T-helper 2 cell treated with Interferon-gamma antibody and Interleukin-4, amounts not matched to agents 5 μg/mL and 100 μg/mL, for 36 hours (primary cell): ENCODE measurements around the gene INCENP.

ENCODE experiments used
- DNase-seq: peaks from one replicate; pipeline ENCODE4 v3.0.0; 2021; ENCODE audit warnings: low spot score
- H3K27ac Mint-ChIP-seq: one replicate; pipeline ENCODE4 v1.8.0; 2021; ENCODE audit warnings: mild to moderate bottlenecking, mixed read lengths
- H3K27me3 Mint-ChIP-seq: one replicate; pipeline ENCODE4 v1.8.0; 2021; ENCODE audit warnings: low read depth, mixed read lengths
- H3K36me3 Mint-ChIP-seq: one replicate; pipeline ENCODE4 v1.8.0; 2021; ENCODE audit warnings: low read depth, mixed read lengths
- H3K4me1 Mint-ChIP-seq: one replicate; pipeline ENCODE4 v1.8.0; 2021; ENCODE audit warnings: low read depth, mixed read lengths
- H3K4me3 Mint-ChIP-seq: one replicate; pipeline ENCODE4 v1.8.0; 2022; ENCODE audit warnings: mild to moderate bottlenecking, moderate library complexity, mixed read lengths
- H3K9me3 Mint-ChIP-seq: one replicate; pipeline ENCODE4 v1.8.0; 2021; ENCODE audit warnings: mixed read lengths

The INCENP gene

DNA sequence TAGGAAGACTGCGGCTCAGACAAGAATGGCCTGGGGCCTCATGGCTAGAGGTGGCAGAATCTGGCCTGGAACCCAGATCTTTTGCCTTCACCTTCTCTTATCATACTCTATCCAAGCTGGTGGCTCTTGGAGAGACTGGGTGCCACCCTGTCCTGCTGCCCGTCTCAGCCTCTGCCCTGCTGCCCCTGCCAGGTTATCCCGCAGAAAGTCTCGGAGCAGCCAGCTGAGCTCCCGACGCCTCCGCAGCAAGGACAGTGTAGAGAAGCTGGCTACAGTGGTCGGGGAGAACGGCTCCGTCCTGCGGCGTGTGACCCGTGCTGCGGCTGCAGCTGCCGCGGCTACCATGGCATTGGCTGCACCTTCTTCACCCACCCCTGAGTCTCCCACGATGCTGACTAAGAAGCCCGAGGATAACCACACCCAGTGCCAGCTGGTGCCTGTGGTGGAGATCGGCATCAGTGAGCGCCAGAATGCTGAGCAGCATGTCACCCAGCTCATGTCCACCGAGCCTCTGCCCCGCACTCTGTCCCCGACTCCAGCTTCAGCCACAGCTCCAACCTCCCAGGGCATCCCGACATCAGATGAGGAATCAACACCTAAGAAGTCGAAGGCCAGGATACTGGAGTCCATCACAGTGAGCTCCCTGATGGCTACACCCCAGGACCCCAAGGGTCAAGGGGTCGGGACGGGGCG lies 5.9 kb downstream of the INCENP start:
- DNase-seq = no peak
- Mint-ChIP-seq H3K4me3 (no peak overlapping the region), H3K9me3 (no peaks in the 10 kb centered on the region), H3K27ac (no peak overlapping the region), H3K27me3 (no peaks in the 10 kb centered on the region), H3K36me3 (peaks cover 55% of the 10 kb centered on the region), H3K4me1 (peaks cover 32% of the 10 kb centered on the region)

DNA sequence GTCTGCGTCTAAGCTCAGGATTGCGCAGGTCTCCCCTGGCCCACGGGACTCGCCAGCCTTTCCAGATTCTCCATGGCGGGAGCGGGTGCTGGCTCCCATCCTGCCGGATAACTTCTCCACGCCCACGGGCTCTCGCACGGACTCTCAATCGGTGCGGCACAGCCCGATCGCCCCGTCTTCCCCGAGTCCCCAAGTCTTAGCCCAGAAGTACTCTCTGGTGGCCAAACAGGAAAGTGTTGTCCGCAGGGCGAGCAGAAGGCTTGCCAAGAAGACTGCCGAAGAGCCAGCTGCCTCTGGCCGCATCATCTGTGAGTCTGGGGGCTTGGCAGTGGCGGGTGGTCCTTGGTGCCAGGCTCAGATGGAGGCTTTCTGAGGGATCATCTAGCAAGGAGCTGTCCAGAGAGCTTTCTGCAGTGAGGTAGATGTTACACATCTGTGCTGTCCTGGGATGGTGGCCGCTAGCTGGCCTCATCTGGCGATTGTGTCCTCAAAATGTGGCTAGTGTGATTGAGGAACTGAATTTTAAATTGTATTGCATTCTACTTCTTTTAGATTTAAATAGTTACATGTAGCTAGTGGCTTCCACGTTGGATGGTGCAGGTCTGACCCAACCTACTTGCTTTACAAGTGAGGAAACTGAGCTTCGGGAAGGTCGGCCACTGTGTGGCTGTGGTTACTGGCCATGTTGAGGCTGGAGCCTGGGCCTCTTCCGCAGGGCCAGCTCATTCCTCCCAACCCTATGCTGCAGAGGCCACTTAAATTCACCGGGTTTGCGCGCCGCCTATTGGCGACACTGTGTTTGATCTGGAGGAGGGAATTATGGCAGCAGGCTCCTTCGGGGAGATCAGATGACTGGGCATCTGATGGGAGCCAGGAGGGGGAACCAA lies 6.7 kb downstream of the INCENP start:
- no peaks in the 10 kb centered on the region for H3K27me3 Mint-ChIP-seq
- peaks cover 53% of the 10 kb centered on the region for H3K36me3 Mint-ChIP-seq
- no peak for DNase-seq
- H3K9me3 Mint-ChIP-seq = no peaks in the 10 kb centered on the region
- no peak overlapping the region for H3K27ac Mint-ChIP-seq
- peaks cover 26% of the 10 kb centered on the region for H3K4me1 Mint-ChIP-seq
- no peak overlapping the region for H3K4me3 Mint-ChIP-seq

DNA sequence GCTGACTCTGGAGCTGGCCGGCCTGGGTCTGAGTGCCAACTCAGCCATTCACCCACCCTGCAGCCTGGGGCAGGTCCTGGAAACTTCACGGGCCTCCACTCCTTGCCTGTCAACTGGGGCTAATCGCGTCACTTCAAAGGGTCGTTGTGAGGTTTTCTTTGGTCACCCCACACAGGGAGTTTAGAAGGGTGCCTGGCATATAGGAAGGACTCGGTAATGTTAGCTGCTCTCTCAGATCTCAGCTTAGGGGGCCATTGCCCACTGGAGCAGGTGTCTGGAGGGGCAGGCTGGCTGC lies 7.3 kb downstream of the INCENP start:
- Mint-ChIP-seq H3K4me3 (no peak overlapping the region), H3K27ac (no peak overlapping the region), H3K9me3 (no peaks in the 10 kb centered on the region), H3K36me3 (peaks cover 50% of the 10 kb centered on the region), H3K27me3 (no peaks in the 10 kb centered on the region), H3K4me1 (peaks cover 20% of the 10 kb centered on the region)
- no peak for DNase-seq

DNA sequence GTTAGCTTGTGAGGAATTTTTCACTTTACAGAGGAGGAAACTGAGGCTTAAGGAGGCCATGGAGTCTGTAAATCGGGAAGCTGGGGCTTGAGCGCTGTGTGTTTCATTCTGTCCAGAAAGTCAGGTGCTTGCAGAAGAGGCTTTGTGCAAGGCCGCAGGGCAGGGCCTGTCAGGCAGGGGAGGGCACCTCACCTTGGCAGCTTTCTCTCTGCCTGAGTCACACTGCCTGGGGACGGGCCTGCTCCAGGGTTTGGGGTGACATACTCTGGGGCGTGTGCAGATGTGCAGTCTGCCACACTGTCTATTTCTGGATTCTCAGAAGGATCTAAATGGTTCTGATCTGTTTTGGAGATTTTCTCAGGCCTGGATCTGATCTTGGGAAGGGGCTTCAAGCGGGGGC lies 8.4 kb downstream of the INCENP start:
- no peaks in the 10 kb centered on the region for H3K9me3 Mint-ChIP-seq

DNA sequence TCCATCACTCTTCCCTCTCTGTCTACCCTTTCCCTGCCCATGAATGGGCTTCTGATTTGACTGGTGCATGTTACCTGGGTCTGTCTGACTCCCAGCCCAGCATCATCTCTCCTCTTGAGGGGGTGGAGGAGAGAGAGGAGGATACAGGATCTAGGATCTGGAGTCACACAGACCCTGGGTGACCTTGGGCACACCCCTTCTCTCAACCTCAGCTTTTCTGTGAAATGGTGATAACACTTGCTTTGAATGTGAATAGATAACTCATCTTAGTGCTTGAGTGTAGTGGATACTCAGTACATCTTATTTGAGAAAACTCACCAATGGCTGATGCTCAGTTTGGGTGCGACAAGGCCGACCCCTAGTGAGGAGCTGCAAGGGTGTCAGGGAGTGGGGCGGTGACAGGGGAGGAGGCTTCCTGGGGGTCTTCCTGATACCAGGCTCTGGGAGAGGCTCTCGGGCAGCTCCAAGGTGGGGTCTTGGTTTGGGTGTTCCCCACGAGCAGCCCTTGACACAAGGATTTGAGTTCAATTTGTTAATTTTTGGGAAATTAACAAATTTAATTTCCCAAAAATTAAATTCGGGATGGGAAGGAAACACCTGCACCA lies 9.0 kb downstream of the INCENP start:
- Mint-ChIP-seq H3K4me1 (peaks cover 13% of the 10 kb centered on the region), H3K4me3 (no peak overlapping the region), H3K27me3 (no peaks in the 10 kb centered on the region), H3K36me3 (peaks cover 50% of the 10 kb centered on the region), H3K27ac (peak overlapping the region; percentile 39), H3K9me3 (no peaks in the 10 kb centered on the region)
- DNase-seq = no peak

More for the DNA sequence above, 8.4 kb downstream of the INCENP start:
- Mint-ChIP-seq H3K36me3 (peaks cover 54% of the 10 kb centered on the region), H3K4me1 (peaks cover 16% of the 10 kb centered on the region), H3K27me3 (no peaks in the 10 kb centered on the region), H3K27ac (peak overlapping the region; percentile 39), H3K4me3 (no peak overlapping the region)
- no peak for DNase-seq

DNA sequence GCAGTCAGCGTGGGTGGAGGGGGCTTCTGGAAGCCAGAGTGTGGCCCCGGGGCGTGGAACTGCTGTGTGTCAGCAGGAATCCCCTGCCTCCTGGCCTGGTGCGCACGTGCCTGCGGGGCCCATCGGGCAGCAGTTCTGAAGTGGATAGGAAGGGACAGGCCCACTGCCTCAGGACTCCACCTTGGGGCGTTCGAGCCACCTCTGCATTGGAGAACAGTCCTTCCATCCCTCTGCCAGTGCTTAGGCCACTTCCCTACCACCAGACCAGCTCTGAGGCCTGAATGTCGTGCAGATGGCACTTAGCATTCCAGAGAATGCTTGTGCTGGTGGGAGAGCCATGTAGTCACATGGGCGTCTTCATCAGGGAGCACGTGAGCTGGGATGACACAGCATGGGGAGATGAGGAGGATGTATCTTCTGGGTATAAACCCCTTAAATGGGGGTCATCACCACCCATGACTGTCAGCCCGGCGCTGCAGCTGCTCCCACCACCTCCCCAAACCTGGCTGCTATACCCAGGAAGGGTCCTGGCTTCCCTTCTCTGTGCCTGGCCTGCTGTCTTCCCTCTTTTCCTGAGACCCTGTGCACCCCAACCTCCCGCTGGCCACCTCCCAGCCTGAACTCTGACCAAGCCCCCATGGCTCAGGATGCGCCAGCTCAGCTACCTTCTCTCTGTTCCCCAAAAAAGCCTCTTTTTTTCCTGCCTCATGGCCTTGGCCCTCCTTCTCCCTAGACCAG lies 9.7 kb downstream of the INCENP start:
- Mint-ChIP-seq H3K27me3 (no peaks in the 10 kb centered on the region), H3K4me1 (peaks cover 13% of the 10 kb centered on the region), H3K9me3 (no peaks in the 10 kb centered on the region), H3K27ac (no peak overlapping the region), H3K4me3 (no peak overlapping the region), H3K36me3 (peaks cover 43% of the 10 kb centered on the region)
- DNase-seq = no peak

DNA sequence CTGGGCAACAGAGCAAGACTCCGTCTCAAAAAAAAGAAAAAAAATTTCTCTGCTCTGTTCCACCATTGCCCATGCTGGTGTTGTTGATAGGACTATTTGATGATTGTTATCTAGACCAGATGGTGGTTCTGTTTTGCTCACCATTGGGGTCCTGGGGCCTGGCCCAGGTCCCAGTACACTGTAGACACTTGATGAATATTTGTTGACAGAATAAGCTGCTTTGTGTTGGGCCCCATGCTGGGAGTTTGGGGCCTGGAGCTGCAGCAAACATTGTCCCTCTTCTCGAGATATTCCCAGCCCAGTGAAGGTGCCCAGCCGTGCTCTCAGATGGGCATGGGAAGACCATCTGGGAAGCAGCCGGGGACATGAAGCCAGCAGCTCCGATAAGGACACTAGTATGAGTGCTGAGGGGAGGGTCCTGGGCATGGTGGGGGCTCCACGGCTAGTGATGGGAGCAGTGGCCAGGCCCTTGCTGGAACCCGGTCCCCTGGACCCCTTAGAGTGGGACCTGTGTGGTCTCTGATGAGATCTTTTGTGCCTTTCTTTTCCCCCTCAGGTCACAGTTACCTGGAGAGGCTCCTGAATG lies 13.6 kb downstream of the INCENP start:
- Mint-ChIP-seq H3K9me3 (no peaks in the 10 kb centered on the region), H3K27ac (no peak overlapping the region), H3K27me3 (no peaks in the 10 kb centered on the region), H3K4me3 (no peak overlapping the region), H3K4me1 (peaks cover 8% of the 10 kb centered on the region), H3K36me3 (peaks cover 35% of the 10 kb centered on the region)
- DNase-seq = no peak

DNA sequence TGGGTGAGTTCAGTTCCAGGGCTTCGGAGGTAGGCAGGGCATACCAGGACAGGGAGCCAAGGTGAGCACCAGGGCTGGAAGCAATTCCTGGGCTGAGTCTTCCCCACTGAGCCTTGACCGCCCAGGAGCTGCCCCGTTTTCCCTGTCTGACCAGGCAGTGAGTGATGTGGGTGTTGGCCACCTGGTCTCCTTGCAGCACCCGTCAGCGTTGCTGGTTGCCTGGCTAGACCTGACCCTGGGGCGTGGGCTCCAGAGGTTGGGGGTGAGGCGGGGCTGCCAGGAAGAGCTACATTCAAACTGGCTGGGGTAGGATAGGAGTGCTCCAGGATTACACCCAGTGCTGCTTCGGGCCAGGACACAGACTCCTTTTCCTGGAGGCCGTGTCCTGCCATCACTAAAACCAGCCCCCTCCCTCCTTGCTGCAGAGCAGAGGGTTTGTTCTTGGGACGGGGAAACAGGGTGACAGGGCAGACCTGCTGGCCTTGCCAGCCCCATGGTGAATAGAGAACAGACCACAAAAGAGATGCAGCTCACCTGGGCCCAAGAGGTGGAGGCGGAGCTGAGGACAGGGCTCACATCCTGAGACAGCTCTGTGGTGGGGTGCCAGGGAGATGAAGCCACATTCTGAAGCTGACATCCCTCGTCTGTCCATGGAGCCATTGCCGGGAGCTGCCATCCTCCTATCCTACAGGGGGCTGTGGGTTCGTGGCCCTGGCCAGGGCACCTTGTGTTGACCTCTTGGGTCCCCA lies 14.2 kb downstream of the INCENP start:
- no peak overlapping the region for H3K4me3 Mint-ChIP-seq
- no peak overlapping the region for H3K27ac Mint-ChIP-seq
- H3K27me3 Mint-ChIP-seq = no peaks in the 10 kb centered on the region
- no peaks in the 10 kb centered on the region for H3K9me3 Mint-ChIP-seq
- H3K36me3 Mint-ChIP-seq = peaks cover 35% of the 10 kb centered on the region
- peaks cover 2% of the 10 kb centered on the region for H3K4me1 Mint-ChIP-seq
- DNase-seq = no peak

DNA sequence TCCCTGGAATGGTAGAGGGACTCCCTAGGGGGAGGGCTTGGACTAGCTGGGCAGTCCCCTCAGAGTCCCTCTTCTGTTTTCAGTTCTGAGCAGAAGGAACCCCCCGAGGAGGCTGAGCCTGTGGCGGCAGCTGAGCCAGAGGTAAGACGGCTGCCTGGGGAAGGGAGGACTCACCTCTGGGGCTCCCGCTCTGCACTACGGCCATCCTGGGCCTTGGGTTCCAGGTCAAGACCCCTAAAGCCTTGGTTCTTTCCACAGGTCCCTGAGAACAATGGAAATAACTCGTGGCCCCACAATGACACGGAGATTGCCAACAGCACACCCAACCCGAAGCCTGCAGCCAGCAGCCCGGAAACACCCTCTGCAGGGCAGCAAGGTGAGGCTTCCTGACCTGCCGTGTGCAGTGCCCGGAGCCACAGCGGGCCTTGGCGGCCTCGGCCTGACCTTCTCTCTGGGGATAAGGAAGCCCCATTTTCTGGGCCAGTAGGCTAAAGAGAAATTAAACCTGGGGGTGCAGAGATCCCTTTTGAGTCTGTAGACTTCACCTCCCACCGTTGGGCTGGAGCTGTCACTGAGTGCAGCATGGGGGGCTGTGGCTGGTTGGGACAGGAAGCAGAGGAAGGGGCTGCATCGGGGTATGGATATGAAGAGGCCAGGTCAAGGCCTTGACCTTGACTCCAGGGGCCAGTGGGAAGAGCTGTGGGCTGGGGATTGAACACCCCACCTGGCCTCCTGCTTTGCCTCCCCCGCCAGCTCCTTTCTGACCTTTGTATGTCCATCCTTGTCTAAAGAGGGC lies 15.0 kb downstream of the INCENP start:
- no peaks in the 10 kb centered on the region for H3K9me3 Mint-ChIP-seq
- H3K4me1 Mint-ChIP-seq = peaks cover 2% of the 10 kb centered on the region
- peaks cover 37% of the 10 kb centered on the region for H3K36me3 Mint-ChIP-seq
- H3K4me3 Mint-ChIP-seq = no peak overlapping the region
- DNase-seq = no peak
- H3K27me3 Mint-ChIP-seq = no peaks in the 10 kb centered on the region
- H3K27ac Mint-ChIP-seq = no peak overlapping the region

DNA sequence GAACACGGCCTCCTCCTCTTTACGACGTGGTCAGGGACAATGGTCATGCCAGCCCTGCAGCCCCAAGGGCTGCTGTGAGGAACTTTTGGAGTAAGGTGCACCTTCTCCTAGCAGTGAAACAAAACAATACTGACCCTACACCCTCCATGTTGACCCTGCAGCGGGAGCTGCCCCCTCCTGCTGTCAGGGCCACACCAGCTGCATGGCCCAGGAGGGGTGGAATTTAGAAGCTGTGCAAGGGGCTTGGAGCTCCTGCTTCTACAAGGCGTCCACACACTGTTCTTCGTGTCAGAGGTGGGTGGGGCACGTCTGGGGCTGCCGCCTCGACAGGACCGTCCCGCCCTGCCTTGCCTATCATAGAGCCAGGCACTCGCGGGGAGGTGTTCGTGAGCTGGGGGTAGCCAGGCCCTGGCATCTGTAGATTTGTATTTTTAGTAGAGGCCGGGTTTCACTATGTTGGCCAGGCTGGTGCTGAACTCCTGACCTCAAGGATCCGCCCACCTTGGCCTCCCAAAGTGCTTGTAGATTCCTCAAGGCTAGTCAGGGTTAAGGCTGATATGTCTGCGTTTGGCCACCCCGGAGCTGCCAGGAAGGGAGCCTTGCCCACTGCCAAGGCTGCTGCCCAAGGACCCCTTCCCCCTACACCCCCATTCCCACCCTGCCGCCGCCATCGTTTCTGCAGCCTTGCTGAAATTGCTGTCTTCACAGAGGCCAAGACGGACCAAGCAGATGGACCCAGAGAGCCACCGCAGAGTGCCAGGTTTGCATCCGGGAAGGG lies 15.9 kb downstream of the INCENP start:
- no peak for DNase-seq
- Mint-ChIP-seq H3K27me3 (no peaks in the 10 kb centered on the region), H3K36me3 (peaks cover 38% of the 10 kb centered on the region), H3K4me3 (no peak overlapping the region), H3K9me3 (no peaks in the 10 kb centered on the region), H3K4me1 (peaks cover 2% of the 10 kb centered on the region), H3K27ac (no peak overlapping the region)

DNA sequence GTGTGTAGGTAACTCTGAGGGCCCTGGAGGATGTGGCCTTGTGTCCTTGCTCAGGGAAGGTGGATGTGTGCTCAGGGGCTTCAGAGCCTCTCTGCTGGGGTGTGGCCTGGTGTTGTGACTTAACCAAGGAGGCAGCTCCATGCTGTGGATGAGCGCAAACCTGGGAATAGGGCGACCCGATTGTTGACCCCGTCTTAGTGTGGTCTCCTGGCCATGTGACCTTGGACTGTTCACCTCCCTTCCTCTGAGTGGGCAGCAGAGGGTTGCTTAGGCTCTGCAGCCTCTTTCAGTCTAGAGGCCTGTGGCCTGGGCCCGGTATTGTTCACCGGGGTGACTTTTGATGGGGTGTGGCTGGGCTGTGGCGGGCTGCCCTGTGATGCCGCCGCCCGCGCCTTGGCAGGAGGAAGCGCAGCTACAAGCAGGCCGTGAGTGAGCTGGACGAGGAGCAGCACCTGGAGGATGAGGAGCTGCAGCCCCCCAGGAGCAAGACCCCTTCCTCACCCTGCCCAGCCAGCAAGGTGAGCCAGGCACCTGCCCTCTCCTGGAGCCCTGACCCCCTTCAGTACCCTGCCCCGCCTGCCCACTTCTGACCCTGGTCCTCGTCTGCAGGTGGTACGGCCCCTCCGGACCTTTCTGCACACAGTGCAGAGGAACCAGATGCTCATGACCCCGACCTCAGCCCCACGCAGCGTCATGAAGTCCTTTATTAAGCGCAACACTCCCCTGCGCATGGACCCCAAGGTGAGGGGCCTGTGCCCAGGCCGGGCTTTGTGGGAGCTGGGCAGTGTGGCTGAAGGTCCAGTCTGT lies 16.7 kb downstream of the INCENP start:
- Mint-ChIP-seq H3K4me3 (no peak overlapping the region), H3K9me3 (no peaks in the 10 kb centered on the region), H3K4me1 (no peaks in the 10 kb centered on the region), H3K27ac (no peak overlapping the region), H3K36me3 (peaks cover 42% of the 10 kb centered on the region), H3K27me3 (no peaks in the 10 kb centered on the region)
- no peak for DNase-seq
